ENCODE data around the gene ADNP2. TPM values are rescaled to one million over a fixed set of nuclear protein-coding genes. Genes with fewer than 3 reads are reported as not detected.

The ADNP2 gene
- total and polyA plus RNA-seq, 2 donors (not counting 3 experiments of a cell fraction or from before 2014, with no cell fraction given), result 10.2 to 20.6 TPM

DNA sequence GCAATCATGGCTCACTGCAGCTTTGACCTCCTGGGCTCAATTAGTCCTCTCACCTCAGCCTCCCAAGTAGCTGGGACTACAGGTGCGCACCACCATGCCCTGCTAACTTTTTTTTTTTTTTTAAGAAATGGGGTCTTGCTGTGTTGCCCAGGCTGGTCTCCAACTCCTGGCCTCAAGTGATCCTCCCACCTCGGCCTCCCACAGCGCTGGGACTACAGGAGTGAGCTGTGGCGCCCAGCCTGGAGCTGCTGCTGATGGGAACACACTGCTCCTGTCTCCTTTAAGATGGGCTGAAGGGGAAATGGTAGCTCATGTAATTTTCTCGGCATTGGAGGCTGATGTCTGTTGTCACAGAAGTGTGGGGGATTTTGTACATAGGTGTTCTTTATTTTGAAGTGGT is 34.9 kb upstream of the ADNP2 start:
- no TSS peak for BruUV-seq (replicated peaks)
- no peak overlapping the region for H3K4me2 ChIP-seq (ENCODE audit: insufficient read depth, low read length)

More for the DNA sequence above, 34.9 kb upstream of the ADNP2 start:
- Histone ChIP-seq H3K4me1 (ENCODE audit: control insufficient read depth, extremely low read depth, insufficient read depth, low read length) (no peaks in the 10 kb centered on the region), H3K27me3 (ENCODE audit: control insufficient read depth in 2 of 2, insufficient read depth in 2 of 2, low read length in 2 of 2) (no peaks in the 10 kb centered on the region), H3K79me2 (ENCODE audit: control insufficient read depth, insufficient read depth, low read length) (no peaks in the 10 kb centered on the region), H3K9ac (replicated peaks; ENCODE audit: extremely low read depth, insufficient read depth, low read length) (no peak overlapping the region), H2AFZ (ENCODE audit: low read depth, low read length) (no peak overlapping the region), H3K9me3 (replicated peaks; ENCODE audit: control insufficient read depth, insufficient read depth, low read length) (no peaks in the 10 kb centered on the region), H3K4me3 (replicated peaks in 1 of 3; ENCODE audit: insufficient read depth in 1 of 3, low read depth in 1 of 3, low read length in 3 of 3) (no peak overlapping the region), H4K20me1 (replicated peaks; ENCODE audit: control insufficient read depth, extremely low read depth, insufficient read depth, low read length) (no peaks in the 10 kb centered on the region), H3K27ac (ENCODE audit: insufficient read depth, low read depth, low read length) (no peak overlapping the region), H3K9me1 (replicated peaks; ENCODE audit: control insufficient read depth, extremely low read depth, insufficient read depth, low read length) (no peaks in the 10 kb centered on the region), H3K36me3 (ENCODE audit: control insufficient read depth in 2 of 2, extremely low read depth in 1 of 2, insufficient read depth in 2 of 2, low read length in 2 of 2) (no peaks in the 10 kb centered on the region)
- FAIRE-seq (no peak), DNase-seq (ENCODE audit: low read depth, low spot score) (no peak)
- ChIA-PET CTCF (no interaction called here), POLR2A (no interaction called here)
- TF ChIP-seq JUN (IDR thresholded peaks at IDR 0.05; ENCODE audit: borderline replicate concordance, insufficient read depth, insufficient read length, low read depth) (no peak), FOS (IDR thresholded peaks at IDR 0.05; ENCODE audit: borderline replicate concordance, insufficient read depth, low read length) (no peak), POLR2AphosphoS5 (IDR thresholded peaks at IDR 0.05; ENCODE audit: insufficient read depth, low read depth, low read length) (no peak), GATA2 (IDR thresholded peaks at IDR 0.05; ENCODE audit: insufficient read depth, insufficient read length, low read depth, low read length) (no peak), MYC (IDR thresholded peaks at IDR 0.05; ENCODE audit: low read depth, low read length) (no peak), POLR2A (IDR thresholded peaks at IDR 0.05; ENCODE audit: low read depth, low read length) (no peak), CTCF (IDR thresholded peaks at IDR 0.05; ENCODE audit: extremely low read depth in 1 of 2, insufficient read depth in 1 of 2, low read depth in 1 of 2, low read length in 2 of 2) (no peak), EZH2 (IDR thresholded peaks at IDR 0.05; ENCODE audit: borderline replicate concordance, low read depth, low read length, severe bottlenecking) (no peak)
- TF ChIP-seq, protein P1, sequence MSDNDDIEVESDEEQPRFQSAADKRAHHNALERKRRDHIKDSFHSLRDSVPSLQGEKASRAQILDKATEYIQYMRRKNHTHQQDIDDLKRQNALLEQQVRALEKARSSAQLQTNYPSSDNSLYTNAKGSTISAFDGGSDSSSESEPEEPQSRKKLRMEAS (IDR thresholded peaks at IDR 0.05; ENCODE audit: insufficient read depth, insufficient read length), result no peak
- intact Hi-C loops (cut with micrococcal nuclease) (no loop called here), dilution Hi-C loops (cut with MboI; ENCODE audit: extremely low pct_ligation_motif_present, low sequenced_read_pairs) (no loop called here)
